Measurements from ENCODE around the gene ACSS3. TPM values are rescaled to one million over a fixed set of nuclear protein-coding genes. Genes with fewer than 3 reads are reported as not detected.

ACSS3 gene
- total and polyA plus RNA-seq, 2 of the 8 experiments (the other 6 are each of a cell fraction or from before 2014, with no cell fraction given): 14.4 to 24.0 TPM

GRCh38 chr12:81088221-81088620 is 10.3 kb downstream of the ACSS3 start:
- Histone ChIP-seq H3K27me3 (replicated peaks in 1 of 4; ENCODE audit: control insufficient read depth in 3 of 4, extremely low read depth in 1 of 4, insufficient read depth in 3 of 4, low read length in 3 of 4) (no peaks in the 10 kb centered on the region), H4K20me1 (replicated peaks in 1 of 2; ENCODE audit: control insufficient read depth in 1 of 2, insufficient read depth in 2 of 2, low read length in 2 of 2) (no peaks in the 10 kb centered on the region), H3K27ac (ENCODE audit: low read depth, low read length) (no peak overlapping the region), H3K9me3 (ENCODE audit: insufficient read depth in 2 of 2, low read depth in 1 of 2, low read length in 1 of 2) (no peaks in the 10 kb centered on the region), H3K56ac (replicated peaks; ENCODE audit: insufficient read length, low read depth, low read length) (no peak overlapping the region), H2BK120ac (replicated peaks; ENCODE audit: low read depth, low read length) (no peak overlapping the region), H3K4me2 (ENCODE audit: insufficient read depth in 1 of 2, low read depth in 2 of 2, low read length in 2 of 2) (no peak overlapping the region), H3K79me2 (ENCODE audit: control insufficient read depth in 1 of 2, insufficient read depth in 2 of 2, low read length in 2 of 2) (peaks cover 0 to 60% of the 10 kb centered on the region in 2 experiments; a peak in 2 of 4 replicates), H4K91ac (replicated peaks; ENCODE audit: insufficient read length, low read length) (no peak overlapping the region), H2BK12ac (ENCODE audit: low read depth, low read length) (no peak overlapping the region), H3K18ac (ENCODE audit: extremely low read depth, low read length) (no peak overlapping the region), H3K4me1 (replicated peaks in 1 of 4; ENCODE audit: control insufficient read depth in 3 of 4, insufficient read depth in 4 of 4, low read length in 3 of 4) (peaks cover 0 to 26% (median 14%) of the 10 kb centered on the region in 4 experiments; a peak in 6 of 7 replicates), H2BK5ac (ENCODE audit: low read depth, low read length) (no peak overlapping the region), H3K36me3 (ENCODE audit: control insufficient read depth in 2 of 4, insufficient read depth in 4 of 4, low read length in 3 of 4) (no peaks in the 10 kb centered on the region), H3K4ac (replicated peaks; ENCODE audit: insufficient read length, low read depth, low read length) (no peak overlapping the region), H4K8ac (ENCODE audit: extremely low read depth, insufficient read depth, low read length) (no peak overlapping the region), H3K4me3 (ENCODE audit: extremely low read depth in 1 of 4, insufficient read depth in 2 of 4, low read depth in 3 of 4, low read length in 4 of 4) (no peak overlapping the region), H3K23me2 (ENCODE audit: low read depth, low read length) (no peaks in the 10 kb centered on the region), H3K23ac (ENCODE audit: insufficient read length) (no peak overlapping the region), H2AK5ac (ENCODE audit: low read depth, low read length) (no peak overlapping the region), H2BK20ac (ENCODE audit: low read length) (no peak overlapping the region), H2AFZ (ENCODE audit: low read length) (no peak overlapping the region), H4K5ac (ENCODE audit: insufficient read length, low read depth, low read length) (no peak overlapping the region), H3K9ac (replicated peaks in 1 of 4; ENCODE audit: extremely low read depth in 1 of 4, low read depth in 3 of 4, low read length in 3 of 4) (no peak overlapping the region), H3K14ac (ENCODE audit: insufficient read length) (no peak overlapping the region), H3K79me1 (ENCODE audit: low read depth, low read length) (0 out of 2 replicates have a peak, but pooled peaks cover 2% of the 10 kb centered on the region), H2BK15ac (ENCODE audit: low read length) (no peak overlapping the region)
- 90% methylated on average over 4 of the region's 4 CpGs; no CpG with 5 or more reads in 1 of the 2 experiments for WGBS, 2 experiments (ENCODE audit: extremely low coverage in 1 of 2, insufficient coverage in 1 of 2, insufficient read length in 1 of 2, insufficient replicate concordance in 2 of 2, low coverage in 1 of 2, low lambda C conversion rate in 2 of 2, missing lambda C conversion rate in 1 of 2)
- POLR2A ChIA-PET (ENCODE audit: partially characterized antibody): no interaction called here
- FAIRE-seq: no peak
- CTCF ChIA-PET (ENCODE audit: partially characterized antibody): interaction anchor here (0.6 kb wide), 1 partner anchor 12 kb away, joined by 4 read pairs; no protein-coding TSS in a partner anchor
- no peak for DNase-seq (ENCODE audit: low read depth in 1 of 2, low spot score in 2 of 2)
- TF ChIP-seq, protein P1, sequence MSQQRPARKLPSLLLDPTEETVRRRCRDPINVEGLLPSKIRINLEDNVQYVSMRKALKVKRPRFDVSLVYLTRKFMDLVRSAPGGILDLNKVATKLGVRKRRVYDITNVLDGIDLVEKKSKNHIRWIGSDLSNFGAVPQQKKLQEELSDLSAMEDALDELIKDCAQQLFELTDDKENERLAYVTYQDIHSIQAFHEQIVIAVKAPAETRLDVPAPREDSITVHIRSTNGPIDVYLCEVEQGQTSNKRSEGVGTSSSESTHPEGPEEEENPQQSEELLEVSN (IDR thresholded peaks at IDR 0.05): no peak
- no peak for TF ChIP-seq RFX5 (IDR thresholded peaks at IDR 0.05; ENCODE audit: borderline replicate concordance, low read depth, low read length)
- no peak for TF ChIP-seq KDM5A (IDR thresholded peaks at IDR 0.05; ENCODE audit: low read length)
- no peak for TF ChIP-seq BACH1 (IDR thresholded peaks at IDR 0.05; ENCODE audit: low read length)

Data from H1 (cell line).